Natural killer cell (primary cell): ENCODE measurements around the gene PRTN3. TPM values are rescaled to one million over a fixed set of nuclear protein-coding genes. Genes with fewer than 3 reads are reported as not detected.

Experiments used
- ATAC-seq, 3 donors: fragments of 150-1000 bp in 2 of 3; fragments of 200-7000 bp in 1 of 3; cut with Tn5 transposase; 1 replicate in 1 of 3; 2 replicates in 2 of 3; pipeline ENCODE4 v1.10.0; 2021; ENCODE audit warnings: mild to moderate bottlenecking in 2 of 3, moderate library complexity in 2 of 3
- DNase-seq, 2 donors: peaks; one replicate each; pipeline versions ENCODE4 v3.0.0 to v3.0.0-alpha.2; 2013 to 2021; ENCODE audit warnings: mixed read lengths in 1 of 2
- H3K27ac ChIP-seq: one replicate; pipeline ENCODE4 v1.5.1; 2013; ENCODE audit warnings: mild to moderate bottlenecking, low read length
- H3K27me3 ChIP-seq: one replicate; pipeline ENCODE4 v1.6.1; 2013; ENCODE audit warnings: low read length; ENCODE audit not compliant: control insufficient read depth, insufficient read depth
- H3K36me3 ChIP-seq: one replicate; pipeline ENCODE4 v1.6.1; 2013; ENCODE audit warnings: low read length; ENCODE audit not compliant: control insufficient read depth, insufficient read depth
- H3K4me1 ChIP-seq: one replicate; pipeline ENCODE4 v1.6.1; 2013; ENCODE audit warnings: low read length; ENCODE audit not compliant: control insufficient read depth, insufficient read depth
- H3K4me3 ChIP-seq: one replicate; pipeline ENCODE4 v1.5.1; 2013; ENCODE audit warnings: low read length
- H3K9me3 ChIP-seq: one replicate; pipeline ENCODE4 v1.6.1; 2013; ENCODE audit warnings: low read length; ENCODE audit not compliant: control insufficient read depth, insufficient read depth
- H3K27ac Mint-ChIP-seq, 2 donors: one replicate each; pipeline ENCODE4 v1.8.0; 2022; ENCODE audit warnings: mild to moderate bottlenecking in 2 of 2, mixed read lengths in 2 of 2, moderate library complexity in 1 of 2
- H3K27me3 Mint-ChIP-seq, 2 donors: one replicate each; pipeline ENCODE4 v1.8.0; 2022; ENCODE audit warnings: low read depth in 2 of 2, mixed read lengths in 2 of 2
- H3K36me3 Mint-ChIP-seq: one replicate; pipeline ENCODE4 v1.8.0; 2022; ENCODE audit warnings: mixed read lengths
- H3K4me1 Mint-ChIP-seq, 2 donors: one replicate each; pipeline ENCODE4 v1.8.0; 2022; ENCODE audit warnings: mixed read lengths in 2 of 2
- H3K4me3 Mint-ChIP-seq: one replicate; pipeline ENCODE4 v1.8.0; 2022; ENCODE audit warnings: mild to moderate bottlenecking, moderate library complexity, mixed read lengths
- H3K9me3 Mint-ChIP-seq, 2 donors: one replicate each; pipeline ENCODE4 v1.8.0; 2022; ENCODE audit warnings: mixed read lengths in 2 of 2
- WGBS: methylation state at CpG from one replicate; pipeline ENCODE4 v1.1.7; 2013; ENCODE audit warnings: missing lambda C conversion rate; ENCODE audit not compliant: insufficient coverage; 5-methylcytosine and 5-hydroxymethylcytosine counted together
- intact Hi-C: fragments of 100-400 bp; cut with micrococcal nuclease; formaldehyde crosslinking; loops from one replicate; pipeline ENCODE4 v1.14.2; 2022
- total RNA-seq, 4 donors: library from RNA; stranded (reverse); fragments of 120-200 nt in 1 of 4; gene quantifications; one replicate each; pipeline versions ENCODE4 v1.2.3 to v1.2.4, GENCODE V29; 2013 to 2022
- TF ChIP-seq, protein P1 (sequence below): fragments of 200-600 bp; IDR thresholded peaks from one replicate; pipeline ENCODE4 v1.8.0; 2022; ENCODE audit warnings: antibody characterized with exemption

Gene PRTN3
- total RNA-seq, 3 donors from 2014 or later (not counting 1 experiment from before 2014, with no cell fraction given) = 0.36 to 0.73 TPM; not detected in 1

DNA sequence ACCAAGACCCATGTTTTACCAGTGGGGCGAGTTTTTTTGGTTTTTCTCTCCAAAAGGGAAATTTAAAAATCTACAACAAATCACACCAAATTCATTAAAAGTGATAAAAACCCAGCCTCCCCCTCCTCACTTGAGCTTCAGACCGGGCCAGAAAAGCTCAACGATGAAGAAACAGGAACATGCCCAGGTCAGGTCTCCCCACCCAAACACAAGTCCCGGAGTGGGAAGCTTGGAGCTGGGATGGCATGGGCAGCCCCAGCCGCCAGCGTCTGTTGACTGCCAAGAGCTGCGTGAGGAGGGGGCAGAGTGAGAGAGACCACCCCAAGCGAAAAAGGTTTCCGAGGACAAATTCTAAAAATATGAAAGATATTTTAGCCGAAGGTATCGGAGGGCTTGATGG, 56.2 kb downstream of the PRTN3 start:
- no peak overlapping the region for H3K27ac ChIP-seq
- H3K9me3 ChIP-seq = no peaks in the 10 kb centered on the region
- no peak for ATAC-seq
- TF ChIP-seq, protein P1, sequence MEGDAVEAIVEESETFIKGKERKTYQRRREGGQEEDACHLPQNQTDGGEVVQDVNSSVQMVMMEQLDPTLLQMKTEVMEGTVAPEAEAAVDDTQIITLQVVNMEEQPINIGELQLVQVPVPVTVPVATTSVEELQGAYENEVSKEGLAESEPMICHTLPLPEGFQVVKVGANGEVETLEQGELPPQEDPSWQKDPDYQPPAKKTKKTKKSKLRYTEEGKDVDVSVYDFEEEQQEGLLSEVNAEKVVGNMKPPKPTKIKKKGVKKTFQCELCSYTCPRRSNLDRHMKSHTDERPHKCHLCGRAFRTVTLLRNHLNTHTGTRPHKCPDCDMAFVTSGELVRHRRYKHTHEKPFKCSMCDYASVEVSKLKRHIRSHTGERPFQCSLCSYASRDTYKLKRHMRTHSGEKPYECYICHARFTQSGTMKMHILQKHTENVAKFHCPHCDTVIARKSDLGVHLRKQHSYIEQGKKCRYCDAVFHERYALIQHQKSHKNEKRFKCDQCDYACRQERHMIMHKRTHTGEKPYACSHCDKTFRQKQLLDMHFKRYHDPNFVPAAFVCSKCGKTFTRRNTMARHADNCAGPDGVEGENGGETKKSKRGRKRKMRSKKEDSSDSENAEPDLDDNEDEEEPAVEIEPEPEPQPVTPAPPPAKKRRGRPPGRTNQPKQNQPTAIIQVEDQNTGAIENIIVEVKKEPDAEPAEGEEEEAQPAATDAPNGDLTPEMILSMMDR = no peak
- H3K36me3 ChIP-seq = peaks cover 28% of the 10 kb centered on the region
- DNase-seq = no peak
- peaks cover 21% of the 10 kb centered on the region for H3K4me1 ChIP-seq
- WGBS = 94% methylated on average over 11 of the region's 11 CpGs
- no peaks in the 10 kb centered on the region for H3K27me3 ChIP-seq
- no peaks in the 10 kb centered on the region for H3K9me3 Mint-ChIP-seq
- H3K4me3 ChIP-seq = no peak overlapping the region
- no peaks in the 10 kb centered on the region for H3K27me3 Mint-ChIP-seq
- H3K27ac Mint-ChIP-seq = no peak overlapping the region
- H3K36me3 Mint-ChIP-seq = no peaks in the 10 kb centered on the region
- peaks cover 9 to 26% of the 10 kb centered on the region in 2 donors for H3K4me1 Mint-ChIP-seq
- H3K4me3 Mint-ChIP-seq = no peak overlapping the region
- intact Hi-C loops = no loop called here

DNA sequence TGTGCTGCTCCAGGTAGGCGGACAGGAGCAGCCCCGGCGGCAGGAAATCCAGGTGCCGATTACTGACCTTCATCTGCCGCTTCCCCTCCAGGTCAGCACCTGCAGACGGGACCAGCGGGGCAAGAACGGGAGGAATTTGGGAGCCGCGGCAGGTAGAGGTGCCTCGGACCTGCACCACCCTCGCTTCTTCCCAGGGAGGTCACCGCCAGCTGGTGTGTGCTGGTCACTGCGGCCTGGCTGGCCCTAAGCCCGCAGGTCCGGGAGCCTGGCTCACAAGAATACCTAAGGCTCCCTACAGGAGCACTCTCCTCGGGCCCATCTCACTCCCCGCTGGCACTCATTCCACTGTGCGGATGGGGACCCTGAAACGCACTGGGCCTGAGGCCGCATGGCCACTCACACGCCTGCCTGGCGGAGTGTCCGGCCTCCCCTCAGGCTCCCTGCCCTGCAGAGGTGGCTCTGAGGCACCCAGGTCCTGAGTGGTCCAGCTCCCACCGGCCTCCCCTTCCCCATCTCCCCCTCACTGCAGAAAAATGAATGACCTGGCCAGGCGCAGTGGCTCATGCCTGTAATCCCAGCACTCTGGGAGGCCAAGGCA, 56.7 kb downstream of the PRTN3 start:
- Histone ChIP-seq H3K27ac (no peak overlapping the region), H3K9me3 (no peaks in the 10 kb centered on the region), H3K4me1 (peaks cover 17% of the 10 kb centered on the region), H3K4me3 (no peak overlapping the region), H3K27me3 (no peaks in the 10 kb centered on the region), H3K36me3 (peaks cover 29% of the 10 kb centered on the region)
- H3K4me3 Mint-ChIP-seq = no peak overlapping the region
- no peaks in the 10 kb centered on the region for H3K9me3 Mint-ChIP-seq
- H3K36me3 Mint-ChIP-seq = no peaks in the 10 kb centered on the region
- ATAC-seq (no peak), DNase-seq (no peak)
- H3K4me1 Mint-ChIP-seq = peaks cover 9 to 21% of the 10 kb centered on the region in 2 donors
- H3K27ac Mint-ChIP-seq = no peak overlapping the region
- WGBS = 95% methylated on average over 26 of the region's 26 CpGs
- intact Hi-C loops = no loop called here
- no peaks in the 10 kb centered on the region for H3K27me3 Mint-ChIP-seq
- TF ChIP-seq, protein P1 = no peak

Other genes starting within 250 kb of the PRTN3 start
- 10 to 100 TPM; 57.2 to 58.5 (median 57.6) TPM for gene POLRMT, start 207.5 kb upstream of the PRTN3 start, total RNA-seq
- under 1 TPM; 0.31 to 0.58 (median 0.41) TPM for gene FGF22, start 201.1 kb upstream of the PRTN3 start, total RNA-seq
- 100 to 1,000 TPM; 119 to 149 (median 146) TPM for gene RNF126, start 177.8 kb upstream of the PRTN3 start, total RNA-seq
- 1 to 10 TPM; 1.5 to 1.9 (median 1.5) TPM for gene FSTL3, start 164.6 kb upstream of the PRTN3 start, total RNA-seq
- 10 to 100 TPM in 1 of 3 donors, 1 to 10 TPM in 2; 1.5 to 11.7 (median 4.5) TPM for gene PRSS57, start 145.5 kb upstream of the PRTN3 start, total RNA-seq
- gene PALM, start 132.1 kb upstream of the PRTN3 start, total RNA-seq = 1 to 10 TPM in 1 of 3 donors, under 1 TPM in 1, not detected in 1; 0.59 to 1.0 TPM
- not detected for gene MISP, start 89.9 kb upstream of the PRTN3 start, total RNA-seq
- gene PTBP1, start 43.5 kb upstream of the PRTN3 start, total RNA-seq = 100 to 1,000 TPM; 302 to 350 (median 345) TPM
- not detected for gene PLPPR3, start 19.0 kb upstream of the PRTN3 start, total RNA-seq
- gene AZU1, start 13.2 kb upstream of the PRTN3 start, total RNA-seq = 1 to 10 TPM in 2 of 3 donors, under 1 TPM in 1; 0.87 to 2.5 (median 1.8) TPM
- gene ELANE, start 11.3 kb downstream of the PRTN3 start, total RNA-seq = 1 to 10 TPM in 2 of 3 donors, not detected in 1; 1.7 to 1.8 TPM
- gene CFD, start 18.7 kb downstream of the PRTN3 start, total RNA-seq = 10 to 100 TPM in 2 of 3 donors, 1 to 10 TPM in 1; 2.9 to 47.5 (median 10.4) TPM
- gene MED16, start 52.2 kb downstream of the PRTN3 start, total RNA-seq = 10 to 100 TPM; 44.2 to 50.1 (median 44.7) TPM
- not detected for gene RNU6-9, start 52.5 kb downstream of the PRTN3 start, total RNA-seq
- 100 to 1,000 TPM in 1 of 3 donors, 10 to 100 TPM in 2; 88.7 to 106 (median 97.8) TPM for gene R3HDM4, start 72.2 kb downstream of the PRTN3 start, total RNA-seq
- gene KISS1R, start 76.3 kb downstream of the PRTN3 start, total RNA-seq = under 1 TPM in 1 of 3 donors, not detected in 2; 0.31 TPM
- gene ARID3A, start 85.0 kb downstream of the PRTN3 start, total RNA-seq = 10 to 100 TPM; 15.9 to 24.6 (median 24.2) TPM
- gene WDR18, start 143.3 kb downstream of the PRTN3 start, total RNA-seq = 10 to 100 TPM; 17.5 to 25.4 (median 22.7) TPM
- under 1 TPM in 2 of 3 donors, not detected in 1; 0.09 to 0.15 TPM for gene GRIN3B, start 159.4 kb downstream of the PRTN3 start, total RNA-seq
- 100 to 1,000 TPM; 310 to 354 (median 317) TPM for gene TMEM259, start 180.1 kb downstream of the PRTN3 start, total RNA-seq
- not detected for gene RNU6-2, start 180.5 kb downstream of the PRTN3 start, total RNA-seq
- 100 to 1,000 TPM; 163 to 276 (median 179) TPM for gene CNN2, start 185.6 kb downstream of the PRTN3 start, total RNA-seq
- 100 to 1,000 TPM in 2 of 3 donors, 10 to 100 TPM in 1; 73.3 to 149 (median 121) TPM for gene ABCA7, start 199.1 kb downstream of the PRTN3 start, total RNA-seq
- gene ARHGAP45, start 226.2 kb downstream of the PRTN3 start, total RNA-seq = 100 to 1,000 TPM; 535 to 601 (median 560) TPM